Mammary epithelial cell (primary cell): Measurements from ENCODE around the gene EXOSC5.

Experiments
- EZH2 ChIP-seq: IDR thresholded peaks from 2 replicates; pipeline ENCODE4 v1.6.1; 2012; ENCODE audit warnings: low read length, inconsistent platforms, borderline replicate concordance
- TF ChIP-seq, protein P1 (sequence below), 2 donors: IDR thresholded peaks in 1 of 2; conservative IDR thresholded peaks in 1 of 2; 2 replicates each; pipeline ENCODE4 v1.5.1; 2011 to 2012; ENCODE audit warnings: inconsistent platforms in 2 of 2, low read length in 2 of 2, mild to moderate bottlenecking in 2 of 2, control low read depth in 1 of 2, low read depth in 1 of 2; ENCODE audit not compliant: insufficient read depth in 1 of 2; ENCODE audit errors: extremely low read depth in 1 of 2

DNA sequence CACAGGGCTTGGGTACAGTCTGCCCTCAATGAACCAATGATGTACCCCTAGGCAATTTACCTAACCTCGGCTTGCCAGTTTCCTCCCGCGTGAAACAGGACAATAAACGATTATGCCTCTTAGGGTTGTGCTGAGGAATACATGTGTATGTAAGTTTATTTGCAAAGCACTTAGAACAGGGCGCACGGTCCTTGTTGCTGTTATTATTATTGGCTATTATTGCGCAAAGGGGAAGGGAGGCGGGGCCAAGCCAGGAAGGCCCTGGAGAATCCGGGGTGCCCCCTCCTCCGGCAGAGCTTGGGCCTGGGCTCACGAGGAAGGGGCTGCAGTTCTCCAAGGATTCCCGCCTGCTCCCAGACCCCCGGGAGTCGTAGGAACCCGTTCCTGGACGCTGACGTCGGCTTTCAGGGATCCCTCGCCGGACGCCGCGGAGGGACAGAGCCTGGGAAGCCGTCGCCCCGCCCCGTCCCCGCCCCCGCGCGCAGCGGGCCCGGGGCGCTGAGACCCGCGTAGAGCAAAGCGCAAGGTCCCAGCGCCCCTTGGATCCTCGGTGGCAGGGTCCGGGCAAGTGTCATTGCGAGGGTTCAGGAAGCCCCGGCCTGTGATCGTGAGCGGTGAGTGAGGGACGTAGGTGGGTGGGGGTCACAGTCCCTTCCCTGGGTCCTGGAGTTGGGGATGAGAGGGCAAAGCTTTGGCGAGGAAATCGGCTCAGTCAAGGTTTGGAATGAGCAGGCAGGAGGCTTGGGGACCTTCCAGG, 20.7 kb downstream of the EXOSC5 start, which contains the start of gene TMEM91:
- TF ChIP-seq, protein P1, sequence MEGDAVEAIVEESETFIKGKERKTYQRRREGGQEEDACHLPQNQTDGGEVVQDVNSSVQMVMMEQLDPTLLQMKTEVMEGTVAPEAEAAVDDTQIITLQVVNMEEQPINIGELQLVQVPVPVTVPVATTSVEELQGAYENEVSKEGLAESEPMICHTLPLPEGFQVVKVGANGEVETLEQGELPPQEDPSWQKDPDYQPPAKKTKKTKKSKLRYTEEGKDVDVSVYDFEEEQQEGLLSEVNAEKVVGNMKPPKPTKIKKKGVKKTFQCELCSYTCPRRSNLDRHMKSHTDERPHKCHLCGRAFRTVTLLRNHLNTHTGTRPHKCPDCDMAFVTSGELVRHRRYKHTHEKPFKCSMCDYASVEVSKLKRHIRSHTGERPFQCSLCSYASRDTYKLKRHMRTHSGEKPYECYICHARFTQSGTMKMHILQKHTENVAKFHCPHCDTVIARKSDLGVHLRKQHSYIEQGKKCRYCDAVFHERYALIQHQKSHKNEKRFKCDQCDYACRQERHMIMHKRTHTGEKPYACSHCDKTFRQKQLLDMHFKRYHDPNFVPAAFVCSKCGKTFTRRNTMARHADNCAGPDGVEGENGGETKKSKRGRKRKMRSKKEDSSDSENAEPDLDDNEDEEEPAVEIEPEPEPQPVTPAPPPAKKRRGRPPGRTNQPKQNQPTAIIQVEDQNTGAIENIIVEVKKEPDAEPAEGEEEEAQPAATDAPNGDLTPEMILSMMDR (conservative IDR thresholded peaks at IDR 0.05 in 1 of 2, IDR thresholded peaks at IDR 0.05 in 1 of 2; ENCODE audit: extremely low read depth in 1 of 2, insufficient read depth in 1 of 2, low read depth in 1 of 2, low read length in 2 of 2), result no peak
- no peak for TF ChIP-seq EZH2
